ENCODE measurements around the gene MSS51. TPM values are rescaled to one million over a fixed set of nuclear protein-coding genes. Genes with fewer than 3 reads are reported as not detected.
"Not testable (repeated sequence)": the region's sequence is repeated elsewhere in the genome, so short reads cannot be mapped to it uniquely, and the experiment has no call there.

The MSS51 gene
- polyA plus RNA-seq, 4 donors = 1.2 to 6.3 (median 3.2) TPM

DNA sequence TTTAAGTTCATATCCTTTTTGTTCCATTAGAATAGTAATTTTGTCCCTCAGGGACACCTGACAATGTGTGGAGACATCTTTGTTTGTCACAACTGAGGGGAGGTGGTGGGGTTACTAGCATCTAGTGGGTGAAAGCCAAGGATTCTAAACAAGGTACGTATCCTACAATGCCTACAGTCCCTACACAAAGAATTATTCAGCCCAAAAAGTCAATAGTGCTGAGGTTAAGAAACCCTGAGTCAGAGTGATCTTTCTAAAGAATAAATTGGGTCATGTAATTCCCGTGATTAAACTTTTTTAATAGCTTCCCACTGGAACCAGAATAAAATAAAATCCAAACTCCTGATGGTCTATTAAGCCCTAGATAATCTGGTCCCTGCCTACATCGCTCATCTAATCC is 16.8 kb downstream of the MSS51 start:
- no peak for DNase-seq (ENCODE audit: low read depth in 4 of 4, low spot score in 2 of 4)

GRCh38 chr10:73414230-73414945 is 19.0 kb downstream of the MSS51 start:
- peak in 1 of 4 donors; percentile 34 for DNase-seq (ENCODE audit: low read depth in 4 of 4, low spot score in 2 of 4)

- peak; percentile 59 to 90 (median 82) for DNase-seq (ENCODE audit: low read depth in 4 of 4, low spot score in 2 of 4)
Measured at GRCh38 chr10:73413528-73414229, 19.7 kb downstream of the MSS51 start, which contains the start of gene ANXA7. ANXA7 (minus strand) TSS chr10:73414058; CDS start chr10:73400856, 13,202 bp downstream.

DNA sequence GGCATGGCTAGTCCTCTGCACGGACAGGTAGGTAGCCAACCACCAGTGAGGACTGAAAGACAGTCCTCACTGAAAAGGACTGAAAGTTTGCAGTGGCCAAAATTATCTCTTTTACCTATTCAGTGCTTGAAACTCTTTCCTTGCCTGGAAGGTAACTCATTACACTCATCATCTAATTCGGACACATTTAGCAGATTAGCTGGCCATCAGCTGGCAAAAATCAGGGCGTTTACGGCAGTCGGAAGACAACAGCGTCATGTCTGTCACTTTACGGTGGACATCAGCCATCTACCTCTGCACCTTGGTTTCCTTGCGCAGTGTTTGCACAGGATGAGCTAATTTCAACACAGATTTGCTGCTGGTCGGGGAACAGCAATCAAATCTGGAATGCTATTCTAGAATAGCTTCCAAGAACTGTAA is 20.2 kb downstream of the MSS51 start:
- DNase-seq (ENCODE audit: low read depth in 4 of 4, low spot score in 2 of 4) = peak in 1 of 4 donors; percentile 20

- no peak for DNase-seq (ENCODE audit: low read depth in 4 of 4, low spot score in 2 of 4)
Measured at GRCh38 chr10:73410897-73411296, 22.5 kb downstream of the MSS51 start.

GRCh38 chr10:73408978-73409521 is 24.3 kb downstream of the MSS51 start:
- DNase-seq (ENCODE audit: low read depth in 4 of 4, low spot score in 2 of 4) = no peak

GRCh38 chr10:73408061-73408460 is 25.3 kb downstream of the MSS51 start:
- DNase-seq (ENCODE audit: low read depth in 4 of 4, low spot score in 2 of 4) = no peak

DNA sequence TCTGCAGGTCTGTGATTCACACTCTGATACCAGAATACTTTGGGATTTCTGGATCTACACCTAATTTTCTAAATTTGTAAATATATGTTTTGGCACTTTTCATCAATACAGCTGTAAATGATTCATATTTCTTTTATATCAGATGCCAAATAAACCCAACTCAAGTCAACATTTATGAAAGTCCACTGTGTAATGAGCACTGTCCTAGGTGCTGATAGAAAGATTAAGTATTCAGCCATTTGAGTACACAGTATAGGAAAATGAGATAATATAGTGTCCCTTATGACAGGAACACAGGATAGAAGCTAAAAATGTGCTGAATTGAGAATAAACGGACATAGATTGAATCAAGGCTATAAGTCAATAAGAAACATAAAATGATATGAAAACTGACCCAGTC is 25.9 kb downstream of the MSS51 start:
- DNase-seq (ENCODE audit: low read depth in 4 of 4, low spot score in 2 of 4) = no peak

- no peak for DNase-seq (ENCODE audit: low read depth in 4 of 4, low spot score in 2 of 4)
Measured at GRCh38 chr10:73406846-73407245, 26.5 kb downstream of the MSS51 start.

GRCh38 chr10:73405556-73405955 is 27.8 kb downstream of the MSS51 start:
- no peak for DNase-seq (ENCODE audit: low read depth in 4 of 4, low spot score in 2 of 4)

DNA sequence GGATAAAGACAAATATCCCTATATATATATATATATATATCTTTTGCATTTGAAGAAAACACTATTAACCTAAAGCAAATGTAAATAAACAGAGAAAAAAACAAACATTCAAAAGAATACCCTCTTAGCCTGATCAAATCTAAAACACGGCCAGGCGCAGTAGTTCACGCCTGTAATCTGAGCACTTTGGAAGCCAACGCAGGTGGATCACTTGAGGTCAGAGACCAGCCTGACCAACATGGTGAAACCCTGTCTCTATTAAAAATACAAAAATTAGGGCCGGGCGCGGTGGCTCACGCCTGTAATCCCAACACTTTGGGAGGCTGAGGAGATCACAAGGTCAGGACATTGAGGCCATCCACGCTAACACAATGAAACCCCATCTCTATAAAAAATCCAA is 28.7 kb downstream of the MSS51 start:
- no peak for DNase-seq (ENCODE audit: low read depth in 4 of 4, low spot score in 2 of 4)

DNA sequence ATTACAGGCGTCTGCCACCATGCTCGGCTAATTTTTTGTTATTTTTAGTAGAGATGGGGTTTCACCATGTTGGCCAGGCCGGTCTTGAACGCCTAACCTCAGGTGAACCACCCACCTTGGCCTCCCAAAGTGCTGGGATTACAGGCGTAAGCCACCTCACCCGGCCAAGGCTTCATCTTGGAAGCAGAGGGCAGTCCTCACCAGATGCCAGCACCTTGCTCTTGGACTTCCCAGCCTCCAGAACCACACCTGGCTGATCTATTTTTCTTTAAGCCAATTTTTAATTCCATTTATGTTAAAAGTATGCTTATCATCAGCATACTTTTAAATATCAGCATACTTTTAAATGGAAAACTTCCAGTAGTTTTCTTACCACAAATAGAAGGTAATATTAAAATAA is 31.7 kb downstream of the MSS51 start:
- no peak for DNase-seq (ENCODE audit: low read depth in 4 of 4, low spot score in 2 of 4)

DNA sequence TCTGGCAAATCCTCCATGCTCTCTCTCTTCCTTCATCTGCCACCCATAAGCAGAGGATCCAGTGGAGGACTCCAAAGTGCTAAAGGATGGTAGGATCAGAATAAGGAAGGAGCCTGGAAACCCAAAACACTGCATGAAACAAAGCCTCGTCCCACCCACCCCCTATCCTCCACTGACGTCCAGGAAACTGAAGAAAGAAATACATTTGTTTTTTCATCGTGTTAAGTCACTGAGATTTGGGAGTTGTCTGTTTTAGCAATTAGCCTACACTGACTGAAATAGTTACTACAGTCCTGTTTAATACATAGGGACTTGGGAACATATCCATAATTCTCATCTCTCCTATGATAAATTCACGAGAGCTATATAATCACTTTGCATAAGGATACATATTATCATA is 34.3 kb downstream of the MSS51 start:
- DNase-seq (ENCODE audit: low read depth in 4 of 4, low spot score in 2 of 4) = no peak

DNA sequence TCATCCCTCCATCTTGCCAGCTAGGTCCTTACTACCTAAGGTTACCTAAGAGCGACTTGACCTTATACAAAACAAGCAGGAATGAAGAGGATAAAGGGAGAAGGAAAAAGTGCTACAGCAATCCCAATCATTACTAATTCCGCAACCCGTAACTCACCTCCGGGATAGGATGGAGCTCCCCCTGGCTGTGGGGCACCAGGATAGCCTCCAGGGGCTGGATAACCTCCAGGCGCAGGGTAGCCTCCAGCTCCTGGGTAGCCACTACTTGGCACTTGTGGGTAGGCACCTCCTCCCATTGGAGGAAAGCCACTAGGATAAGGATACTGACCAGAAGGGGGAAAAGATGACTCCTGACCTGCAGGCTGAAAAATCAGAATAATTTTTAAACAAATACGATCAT is 35.3 kb downstream of the MSS51 start:
- DNase-seq (ENCODE audit: low read depth in 4 of 4, low spot score in 2 of 4) = no peak

DNA sequence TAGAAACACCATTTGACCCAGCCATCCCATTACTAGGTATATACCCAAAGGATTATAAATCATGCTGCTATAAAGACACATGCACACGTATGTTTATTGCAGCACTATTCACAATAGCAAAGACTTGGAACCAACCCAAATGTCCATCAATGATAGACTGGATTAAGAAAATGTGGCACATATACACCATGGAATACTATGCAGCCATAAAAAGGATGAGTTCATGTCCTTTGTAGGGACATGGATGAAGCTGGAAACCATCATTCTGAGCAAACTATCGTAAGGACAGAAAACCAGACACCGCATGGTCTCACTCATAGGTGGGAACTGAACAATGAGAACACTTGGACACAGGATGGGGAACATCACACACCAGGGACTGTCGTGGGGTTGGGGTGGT is 39.0 kb downstream of the MSS51 start:
- DNase-seq (ENCODE audit: low read depth in 4 of 4, low spot score in 2 of 4) = not testable (repeated sequence)

DNA sequence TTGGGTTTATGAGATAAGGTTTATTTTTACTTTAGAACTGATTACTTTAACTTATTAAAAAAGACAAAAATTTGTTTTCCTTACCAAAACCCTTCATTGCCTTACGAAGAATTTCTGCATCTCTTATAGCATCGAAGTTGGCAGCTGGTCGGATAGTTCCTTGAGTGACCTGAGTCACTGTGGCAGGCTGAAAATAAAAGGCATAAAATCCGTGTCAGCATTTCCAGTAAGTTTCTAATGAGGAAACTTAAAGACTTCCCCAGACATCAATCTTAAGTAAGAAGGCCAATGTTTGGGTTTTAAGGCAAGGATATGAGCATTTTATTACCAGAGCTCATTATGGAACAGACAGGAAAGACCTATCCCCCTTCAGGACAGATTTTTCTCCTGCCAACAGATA is 45.1 kb downstream of the MSS51 start:
- no peak for DNase-seq (ENCODE audit: low read depth in 4 of 4, low spot score in 2 of 4)

GRCh38 chr10:73386583-73386982 is 46.8 kb downstream of the MSS51 start:
- DNase-seq (ENCODE audit: low read depth in 4 of 4, low spot score in 2 of 4) = no peak

GRCh38 chr10:73379064-73379748 is 54.2 kb downstream of the MSS51 start:
- DNase-seq (ENCODE audit: low read depth in 4 of 4, low spot score in 2 of 4) = no peak

GRCh38 chr10:73376679-73377078 is 56.7 kb downstream of the MSS51 start:
- DNase-seq (ENCODE audit: low read depth in 4 of 4, low spot score in 2 of 4) = no peak
